GM23338 (cell line): ENCODE measurements around the gene PRSS50. TPM values are rescaled to one million over a fixed set of nuclear protein-coding genes. Genes with fewer than 3 reads are reported as not detected.

Experiments used
- EZH2phosphoT487 ChIP-seq: fragments of 200-600 bp; sonication (generic); IDR thresholded peaks from one replicate; pipeline ENCODE4 v1.8.1; 2018; ENCODE audit warnings: antibody characterized with exemption; ENCODE audit not compliant: unreplicated experiment
- POLR2AphosphoS5 ChIP-seq: IDR thresholded peaks from 2 replicates; pipeline ENCODE4 v1.6.1; 2016; ENCODE audit warnings: antibody characterized with exemption, low read depth
- polyA plus RNA-seq: library from polyadenylated mRNA; unstranded; fragments of >200 nt; fragmentation: Nextera tagmentation; extraction: Ambion mirVana; gene quantifications from 2 replicates; pipeline ENCODE4 v1.2.1, GENCODE V29; 2016
- total RNA-seq: library from RNA; depleted of rRNA; stranded (reverse); fragments of >200 nt; shearing (Covaris generic); gene quantifications from 2 replicates; pipeline ENCODE4 v1.2.3, GENCODE V29; 2014
- TF ChIP-seq, protein P1 (sequence below): fragments of 250-450 bp; sonication (Bioruptor Pico); IDR thresholded peaks from 2 replicates; pipeline ENCODE4 v1.5.0; 2020; ENCODE audit warnings: mild to moderate bottlenecking, moderate library complexity
- TF ChIP-seq, protein P2 (sequence below), 2 experiments: fragments of 200-600 bp in 1 of 2; sonication (generic) in 1 of 2; conservative IDR thresholded peaks; 2 replicates each; pipeline versions ENCODE4 v1.5.1 to v1.6.1; 2016 to 2017; ENCODE audit warnings: antibody characterized with exemption in 2 of 2, low read depth in 2 of 2, mild to moderate bottlenecking in 2 of 2, moderate library complexity in 1 of 2
- TF ChIP-seq, protein P3 (sequence below): IDR thresholded peaks from 2 replicates; pipeline ENCODE4 v1.6.1; 2016; ENCODE audit warnings: antibody characterized with exemption

Gene PRSS50
- total and polyA plus RNA-seq, 2 experiments from 2014 or later, result 0.60 to 1.5 TPM

DNA sequence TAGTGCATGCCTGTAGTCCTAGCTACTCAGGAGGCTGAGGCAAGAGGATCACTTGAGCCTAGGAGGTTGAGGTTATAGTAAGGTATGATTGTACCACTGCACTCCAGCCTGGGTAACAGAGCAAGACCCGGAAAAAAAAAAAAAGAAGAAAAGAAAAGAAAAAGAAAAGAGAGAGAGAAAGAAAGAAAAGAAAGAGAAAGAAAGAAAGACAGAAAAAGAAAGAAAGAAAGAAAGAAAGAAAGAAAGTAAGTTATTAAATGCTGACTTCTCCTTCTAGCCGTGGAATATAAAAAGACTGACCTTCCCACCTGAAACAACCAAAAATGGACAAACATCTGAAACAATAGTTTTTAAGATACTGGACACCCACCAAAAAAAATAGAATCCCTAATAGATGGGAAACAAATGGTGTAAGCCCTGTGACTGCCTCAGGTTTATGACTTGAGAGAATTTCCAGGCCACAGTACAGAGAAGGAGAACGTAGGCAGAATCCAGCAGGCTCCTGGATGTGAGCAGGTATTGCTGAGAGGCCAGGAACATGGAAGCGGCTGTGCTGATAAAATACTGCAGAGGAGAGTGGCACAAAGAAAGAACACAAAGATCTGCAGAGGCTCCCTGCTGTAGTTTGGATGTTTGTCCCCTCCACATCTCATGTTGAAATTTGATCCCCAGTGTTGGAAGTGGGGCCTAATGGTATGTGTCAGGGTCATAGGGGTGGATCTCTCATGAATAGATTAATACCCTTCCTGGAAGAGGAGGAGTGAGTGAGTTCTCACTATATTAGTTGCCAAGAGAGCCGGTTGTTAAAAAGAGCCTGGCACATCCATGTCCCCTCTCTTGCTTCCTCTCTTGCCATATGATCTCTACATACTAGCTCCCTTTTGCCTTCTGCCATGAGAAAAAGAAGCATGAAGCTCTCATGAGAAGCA is 41.8 kb upstream of the PRSS50 start (continued):
- TF ChIP-seq, protein P1, sequence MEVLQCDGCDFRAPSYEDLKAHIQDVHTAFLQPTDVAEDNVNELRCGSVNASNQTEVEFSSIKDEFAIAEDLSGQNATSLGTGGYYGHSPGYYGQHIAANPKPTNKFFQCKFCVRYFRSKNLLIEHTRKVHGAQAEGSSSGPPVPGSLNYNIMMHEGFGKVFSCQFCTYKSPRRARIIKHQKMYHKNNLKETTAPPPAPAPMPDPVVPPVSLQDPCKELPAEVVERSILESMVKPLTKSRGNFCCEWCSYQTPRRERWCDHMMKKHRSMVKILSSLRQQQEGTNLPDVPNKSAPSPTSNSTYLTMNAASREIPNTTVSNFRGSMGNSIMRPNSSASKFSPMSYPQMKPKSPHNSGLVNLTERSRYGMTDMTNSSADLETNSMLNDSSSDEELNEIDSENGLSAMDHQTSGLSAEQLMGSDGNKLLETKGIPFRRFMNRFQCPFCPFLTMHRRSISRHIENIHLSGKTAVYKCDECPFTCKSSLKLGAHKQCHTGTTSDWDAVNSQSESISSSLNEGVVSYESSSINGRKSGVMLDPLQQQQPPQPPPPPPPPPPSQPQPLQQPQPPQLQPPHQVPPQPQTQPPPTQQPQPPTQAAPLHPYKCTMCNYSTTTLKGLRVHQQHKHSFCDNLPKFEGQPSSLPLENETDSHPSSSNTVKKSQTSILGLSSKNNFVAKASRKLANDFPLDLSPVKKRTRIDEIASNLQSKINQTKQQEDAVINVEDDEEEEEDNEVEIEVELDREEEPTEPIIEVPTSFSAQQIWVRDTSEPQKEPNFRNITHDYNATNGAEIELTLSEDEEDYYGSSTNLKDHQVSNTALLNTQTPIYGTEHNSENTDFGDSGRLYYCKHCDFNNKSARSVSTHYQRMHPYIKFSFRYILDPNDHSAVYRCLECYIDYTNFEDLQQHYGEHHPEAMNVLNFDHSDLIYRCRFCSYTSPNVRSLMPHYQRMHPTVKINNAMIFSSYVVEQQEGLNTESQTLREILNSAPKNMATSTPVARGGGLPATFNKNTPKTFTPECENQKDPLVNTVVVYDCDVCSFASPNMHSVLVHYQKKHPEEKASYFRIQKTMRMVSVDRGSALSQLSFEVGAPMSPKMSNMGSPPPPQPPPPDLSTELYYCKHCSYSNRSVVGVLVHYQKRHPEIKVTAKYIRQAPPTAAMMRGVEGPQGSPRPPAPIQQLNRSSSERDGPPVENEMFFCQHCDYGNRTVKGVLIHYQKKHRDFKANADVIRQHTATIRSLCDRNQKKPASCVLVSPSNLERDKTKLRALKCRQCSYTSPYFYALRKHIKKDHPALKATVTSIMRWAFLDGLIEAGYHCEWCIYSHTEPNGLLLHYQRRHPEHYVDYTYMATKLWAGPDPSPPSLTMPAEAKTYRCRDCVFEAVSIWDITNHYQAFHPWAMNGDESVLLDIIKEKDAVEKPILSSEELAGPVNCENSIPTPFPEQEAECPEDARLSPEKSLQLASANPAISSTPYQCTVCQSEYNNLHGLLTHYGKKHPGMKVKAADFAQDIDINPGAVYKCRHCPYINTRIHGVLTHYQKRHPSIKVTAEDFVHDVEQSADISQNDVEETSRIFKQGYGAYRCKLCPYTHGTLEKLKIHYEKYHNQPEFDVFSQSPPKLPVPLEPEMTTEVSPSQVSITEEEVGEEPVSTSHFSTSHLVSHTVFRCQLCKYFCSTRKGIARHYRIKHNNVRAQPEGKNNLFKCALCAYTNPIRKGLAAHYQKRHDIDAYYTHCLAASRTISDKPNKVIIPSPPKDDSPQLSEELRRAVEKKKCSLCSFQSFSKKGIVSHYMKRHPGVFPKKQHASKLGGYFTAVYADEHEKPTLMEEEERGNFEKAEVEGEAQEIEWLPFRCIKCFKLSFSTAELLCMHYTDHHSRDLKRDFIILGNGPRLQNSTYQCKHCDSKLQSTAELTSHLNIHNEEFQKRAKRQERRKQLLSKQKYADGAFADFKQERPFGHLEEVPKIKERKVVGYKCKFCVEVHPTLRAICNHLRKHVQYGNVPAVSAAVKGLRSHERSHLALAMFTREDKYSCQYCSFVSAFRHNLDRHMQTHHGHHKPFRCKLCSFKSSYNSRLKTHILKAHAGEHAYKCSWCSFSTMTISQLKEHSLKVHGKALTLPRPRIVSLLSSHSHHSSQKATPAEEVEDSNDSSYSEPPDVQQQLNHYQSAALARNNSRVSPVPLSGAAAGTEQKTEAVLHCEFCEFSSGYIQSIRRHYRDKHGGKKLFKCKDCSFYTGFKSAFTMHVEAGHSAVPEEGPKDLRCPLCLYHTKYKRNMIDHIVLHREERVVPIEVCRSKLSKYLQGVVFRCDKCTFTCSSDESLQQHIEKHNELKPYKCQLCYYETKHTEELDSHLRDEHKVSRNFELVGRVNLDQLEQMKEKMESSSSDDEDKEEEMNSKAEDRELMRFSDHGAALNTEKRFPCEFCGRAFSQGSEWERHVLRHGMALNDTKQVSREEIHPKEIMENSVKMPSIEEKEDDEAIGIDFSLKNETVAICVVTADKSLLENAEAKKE (CRISPR knock-in tag), result no peak
- TF ChIP-seq EZH2phosphoT487, result no peak
- TF ChIP-seq, protein P2, sequence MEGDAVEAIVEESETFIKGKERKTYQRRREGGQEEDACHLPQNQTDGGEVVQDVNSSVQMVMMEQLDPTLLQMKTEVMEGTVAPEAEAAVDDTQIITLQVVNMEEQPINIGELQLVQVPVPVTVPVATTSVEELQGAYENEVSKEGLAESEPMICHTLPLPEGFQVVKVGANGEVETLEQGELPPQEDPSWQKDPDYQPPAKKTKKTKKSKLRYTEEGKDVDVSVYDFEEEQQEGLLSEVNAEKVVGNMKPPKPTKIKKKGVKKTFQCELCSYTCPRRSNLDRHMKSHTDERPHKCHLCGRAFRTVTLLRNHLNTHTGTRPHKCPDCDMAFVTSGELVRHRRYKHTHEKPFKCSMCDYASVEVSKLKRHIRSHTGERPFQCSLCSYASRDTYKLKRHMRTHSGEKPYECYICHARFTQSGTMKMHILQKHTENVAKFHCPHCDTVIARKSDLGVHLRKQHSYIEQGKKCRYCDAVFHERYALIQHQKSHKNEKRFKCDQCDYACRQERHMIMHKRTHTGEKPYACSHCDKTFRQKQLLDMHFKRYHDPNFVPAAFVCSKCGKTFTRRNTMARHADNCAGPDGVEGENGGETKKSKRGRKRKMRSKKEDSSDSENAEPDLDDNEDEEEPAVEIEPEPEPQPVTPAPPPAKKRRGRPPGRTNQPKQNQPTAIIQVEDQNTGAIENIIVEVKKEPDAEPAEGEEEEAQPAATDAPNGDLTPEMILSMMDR (conservative IDR thresholded peaks at IDR 0.05; ENCODE audit: low read depth in 2 of 2), result no peak
- TF ChIP-seq, protein P3, sequence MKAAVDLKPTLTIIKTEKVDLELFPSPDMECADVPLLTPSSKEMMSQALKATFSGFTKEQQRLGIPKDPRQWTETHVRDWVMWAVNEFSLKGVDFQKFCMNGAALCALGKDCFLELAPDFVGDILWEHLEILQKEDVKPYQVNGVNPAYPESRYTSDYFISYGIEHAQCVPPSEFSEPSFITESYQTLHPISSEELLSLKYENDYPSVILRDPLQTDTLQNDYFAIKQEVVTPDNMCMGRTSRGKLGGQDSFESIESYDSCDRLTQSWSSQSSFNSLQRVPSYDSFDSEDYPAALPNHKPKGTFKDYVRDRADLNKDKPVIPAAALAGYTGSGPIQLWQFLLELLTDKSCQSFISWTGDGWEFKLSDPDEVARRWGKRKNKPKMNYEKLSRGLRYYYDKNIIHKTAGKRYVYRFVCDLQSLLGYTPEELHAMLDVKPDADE, result no peak
- no peak for TF ChIP-seq POLR2AphosphoS5
